Neuronal stem cell (in vitro differentiated cells): ENCODE data around the gene NKPD1.

Source experiments
- DNase-seq: peaks from one replicate; pipeline ENCODE4 v3.0.0-alpha.2; 2013; ENCODE audit warnings: low spot score
- H2AFZ ChIP-seq: one replicate; pipeline ENCODE4 v1.6.1; 2013; ENCODE audit warnings: mild to moderate bottlenecking, low read length, inconsistent platforms
- H2AK5ac ChIP-seq: 2 replicates; pipeline ENCODE4 v1.6.1; 2013; ENCODE audit warnings: low read depth, mild to moderate bottlenecking, inconsistent platforms, low read length, moderate library complexity, mixed read lengths
- H2BK120ac ChIP-seq: 2 replicates; pipeline ENCODE4 v1.6.1; 2013; ENCODE audit warnings: low read depth, mild to moderate bottlenecking, inconsistent platforms, low read length, moderate library complexity, mixed read lengths
- H2BK12ac ChIP-seq: one replicate; pipeline ENCODE4 v1.6.1; 2013; ENCODE audit warnings: low read length, inconsistent platforms
- H2BK15ac ChIP-seq: 2 replicates; pipeline ENCODE4 v1.6.1; 2013; ENCODE audit warnings: mild to moderate bottlenecking, low read length, inconsistent platforms, mixed read lengths
- H2BK5ac ChIP-seq: one replicate; pipeline ENCODE4 v1.6.1; 2013; ENCODE audit warnings: inconsistent platforms, mild to moderate bottlenecking, low read length, moderate library complexity
- H3K14ac ChIP-seq: one replicate; pipeline ENCODE4 v1.6.1; 2013; ENCODE audit warnings: low read length, inconsistent platforms
- H3K18ac ChIP-seq: 2 replicates; pipeline ENCODE4 v1.6.1; 2013; ENCODE audit warnings: low read length, inconsistent platforms
- H3K23ac ChIP-seq: 2 replicates; pipeline ENCODE4 v1.6.1; 2013; ENCODE audit warnings: low read depth, mild to moderate bottlenecking, mixed read lengths, low read length, inconsistent platforms; ENCODE audit not compliant: poor library complexity
- H3K27ac ChIP-seq: replicated peaks from 3 replicates; pipeline ENCODE4 v1.5.1; 2013; ENCODE audit warnings: low read length, inconsistent platforms
- H3K27me3 ChIP-seq, 3 experiments: 2 replicates each; pipeline ENCODE4 v1.6.1; 2013; ENCODE audit warnings: low read length in 3 of 3, mild to moderate bottlenecking in 2 of 3, inconsistent platforms in 1 of 3, low read depth in 1 of 3, mixed read lengths in 1 of 3, moderate library complexity in 1 of 3; ENCODE audit not compliant: control insufficient read depth in 3 of 3, insufficient read depth in 3 of 3
- H3K36me3 ChIP-seq, 2 donors: replicated peaks in 1 of 2; 2 replicates each; pipeline ENCODE4 v1.6.1; 2013; ENCODE audit warnings: low read length in 2 of 2; ENCODE audit not compliant: control insufficient read depth in 2 of 2, insufficient read depth in 2 of 2
- H3K4ac ChIP-seq: 2 replicates; pipeline ENCODE4 v1.6.1; 2013; ENCODE audit warnings: inconsistent platforms, mild to moderate bottlenecking, low read length, moderate library complexity
- H3K4me1 ChIP-seq, 2 donors: 1 replicate in 1 of 2; 2 replicates in 1 of 2; pipeline ENCODE4 v1.6.1; 2013; ENCODE audit warnings: low read length in 2 of 2, low read depth in 1 of 2; ENCODE audit not compliant: control insufficient read depth in 2 of 2, insufficient read depth in 1 of 2
- H3K4me2 ChIP-seq: one replicate; pipeline ENCODE4 v1.6.1; 2013; ENCODE audit warnings: mild to moderate bottlenecking, low read length, inconsistent platforms; ENCODE audit not compliant: insufficient read depth, poor library complexity, severe bottlenecking
- H3K4me3 ChIP-seq, 2 donors: 2 replicates each; pipeline ENCODE4 v1.5.1; 2013; ENCODE audit warnings: low read length in 2 of 2, mild to moderate bottlenecking in 2 of 2, inconsistent platforms in 1 of 2, moderate library complexity in 1 of 2
- H3K79me1 ChIP-seq: one replicate; pipeline ENCODE4 v1.6.1; 2013; ENCODE audit warnings: low read depth, mild to moderate bottlenecking, inconsistent platforms, low read length, moderate library complexity
- H3K9ac ChIP-seq: one replicate; pipeline ENCODE4 v1.6.1; 2013; ENCODE audit warnings: mild to moderate bottlenecking, low read depth, low read length, inconsistent platforms; ENCODE audit not compliant: poor library complexity
- H3K9me3 ChIP-seq, 2 donors: replicated peaks in 1 of 2; 2 replicates each; pipeline versions ENCODE3 to v1.6.1; 2013; ENCODE audit warnings: low read length in 2 of 2, mild to moderate bottlenecking in 2 of 2, inconsistent platforms in 1 of 2, low read depth in 1 of 2, mixed read lengths in 1 of 2, moderate library complexity in 1 of 2; ENCODE audit not compliant: control insufficient read depth in 2 of 2, insufficient read depth in 1 of 2
- H4K8ac ChIP-seq: one replicate; pipeline ENCODE4 v1.6.1; 2013; ENCODE audit warnings: low read depth, mild to moderate bottlenecking, inconsistent platforms, low read length, moderate library complexity
- H4K91ac ChIP-seq: one replicate; pipeline ENCODE4 v1.6.1; 2013; ENCODE audit warnings: low read length, low read depth, mild to moderate bottlenecking, inconsistent platforms; ENCODE audit not compliant: poor library complexity
- WGBS, 2 donors: extraction: QIAGEN DNeasy Blood & Tissue Kit; methylation state at CpG; one replicate each; pipeline ENCODE4 v1.1.7; 2013; ENCODE audit warnings: missing lambda C conversion rate in 2 of 2, mixed read lengths in 1 of 2; ENCODE audit not compliant: insufficient read length in 2 of 2, insufficient replicate concordance in 1 of 2; ENCODE audit errors: extremely low coverage in 2 of 2; 5-methylcytosine and 5-hydroxymethylcytosine counted together

Gene NKPD1

GRCh38 chr19:45139286-45140143, 21.3 kb downstream of the NKPD1 start:
- WGBS, 2 donors = no CpG with 5 or more reads among the region's 24 CpGs
- H3K4me1 ChIP-seq = peaks cover 13 to 19% of the 10 kb centered on the region in 2 donors
- H3K18ac ChIP-seq = peak overlapping the region; percentile 8
- peaks cover 20 to 38% of the 10 kb centered on the region in 2 donors for H3K36me3 ChIP-seq
- H2AFZ ChIP-seq = no peak overlapping the region
- H2BK5ac ChIP-seq = no peak overlapping the region
- H3K27me3 ChIP-seq = no peaks in the 10 kb centered on the region
- peaks cover 0 to 2% of the 10 kb centered on the region in 2 donors for H3K9me3 ChIP-seq
- no peak overlapping the region for H3K14ac ChIP-seq
- peak overlapping the region in 1 of 2 donors; percentile 26 for H3K4me3 ChIP-seq
- H2BK15ac ChIP-seq = no peak overlapping the region
- H2BK12ac ChIP-seq = no peak overlapping the region
- H4K8ac ChIP-seq = peak overlapping the region; percentile 43
- H3K9ac ChIP-seq = no peak overlapping the region
- peak overlapping the region; percentile 31 for H3K23ac ChIP-seq
- no peak for DNase-seq
- H2BK120ac ChIP-seq = no peak overlapping the region
- no peak overlapping the region for H3K4ac ChIP-seq
- peaks cover 24% of the 10 kb centered on the region for H3K79me1 ChIP-seq
- H3K27ac ChIP-seq = no peak overlapping the region
- H3K4me2 ChIP-seq = no peak overlapping the region
- no peak overlapping the region for H4K91ac ChIP-seq
- peak overlapping the region; percentile 52 for H2AK5ac ChIP-seq

- Histone ChIP-seq H3K4me2 (no peak overlapping the region), H2BK5ac (peak overlapping the region; percentile 77)
- no CpG with 5 or more reads among the region's 11 CpGs for WGBS, 2 donors
These were observed 22.5 kb downstream of the NKPD1 start for GRCh38 chr19:45138303-45138751.

GRCh38 chr19:45137179-45137761, 23.5 kb downstream of the NKPD1 start:
- H3K36me3 ChIP-seq = peaks cover 15 to 20% of the 10 kb centered on the region in 2 donors
- H3K9me3 ChIP-seq = peaks cover 0 to 2% of the 10 kb centered on the region in 2 donors
- no peak overlapping the region for H2AFZ ChIP-seq
- peaks cover 17% of the 10 kb centered on the region for H3K79me1 ChIP-seq
- H2BK15ac ChIP-seq = no peak overlapping the region
- no peak overlapping the region for H2AK5ac ChIP-seq
- H3K18ac ChIP-seq = peak overlapping the region; percentile 4
- no peak overlapping the region for H3K4me3 ChIP-seq
- no peaks in the 10 kb centered on the region for H3K27me3 ChIP-seq
- no CpG with 5 or more reads among the region's 17 CpGs for WGBS, 2 donors
- no peak overlapping the region for H3K9ac ChIP-seq
- H2BK12ac ChIP-seq = no peak overlapping the region
- no peak overlapping the region for H3K4ac ChIP-seq
- H3K14ac ChIP-seq = no peak overlapping the region
- no peak overlapping the region for H3K23ac ChIP-seq
- H2BK5ac ChIP-seq = no peak overlapping the region
- H2BK120ac ChIP-seq = no peak overlapping the region
- H3K4me2 ChIP-seq = no peak overlapping the region
- no peak overlapping the region for H3K27ac ChIP-seq
- no peak for DNase-seq
- H4K8ac ChIP-seq = no peak overlapping the region
- no peak overlapping the region for H4K91ac ChIP-seq
- H3K4me1 ChIP-seq = peaks cover 13 to 19% of the 10 kb centered on the region in 2 donors

More at GRCh38 chr19:45138303-45138751, 22.5 kb downstream of the NKPD1 start:
- no peak overlapping the region for H2BK12ac ChIP-seq
- no peak overlapping the region for H3K14ac ChIP-seq
- H2BK15ac ChIP-seq = no peak overlapping the region
- no peak overlapping the region for H4K91ac ChIP-seq
- no peak overlapping the region for H3K4me3 ChIP-seq
- H3K27ac ChIP-seq = no peak overlapping the region
- no peak overlapping the region for H3K23ac ChIP-seq
- H4K8ac ChIP-seq = no peak overlapping the region
- no peak for DNase-seq
- H2AFZ ChIP-seq = no peak overlapping the region
- no peaks in the 10 kb centered on the region for H3K27me3 ChIP-seq
- peaks cover 21% of the 10 kb centered on the region for H3K79me1 ChIP-seq
- peaks cover 13 to 19% of the 10 kb centered on the region in 2 donors for H3K4me1 ChIP-seq
- H3K9me3 ChIP-seq = peaks cover 0 to 2% of the 10 kb centered on the region in 2 donors
- peak overlapping the region; percentile 10 for H3K4ac ChIP-seq
- peaks cover 19 to 30% of the 10 kb centered on the region in 2 donors for H3K36me3 ChIP-seq
- peak overlapping the region; percentile 84 for H3K18ac ChIP-seq
- peak overlapping the region; percentile 63 for H3K9ac ChIP-seq
- peak overlapping the region; percentile 58 for H2AK5ac ChIP-seq
- no peak overlapping the region for H2BK120ac ChIP-seq
